GM18868 (cell line): Measurements from ENCODE around the gene HADH.
"Not testable (repeated sequence)": the region's sequence is repeated elsewhere in the genome, so short reads cannot be mapped to it uniquely, and the experiment has no call there.

ENCODE experiments used
- ATAC-seq: cut with Tn5 transposase; IDR thresholded peaks from one replicate; pipeline ENCODE4 v1.9.1; 2021; ENCODE audit warnings: mild to moderate bottlenecking, moderate library complexity; ENCODE audit not compliant: unreplicated experiment

HADH gene

GRCh38 chr4:107989537-107990386 lies at the start of gene HADH:
HADH (plus strand) TSS chr4:107989889; CDS start chr4:107989933, 44 bp downstream.
- peak; percentile 94 for ATAC-seq

GRCh38 chr4:107945809-107946208 lies 43.9 kb upstream of the HADH start:
- no peak for ATAC-seq

DNA sequence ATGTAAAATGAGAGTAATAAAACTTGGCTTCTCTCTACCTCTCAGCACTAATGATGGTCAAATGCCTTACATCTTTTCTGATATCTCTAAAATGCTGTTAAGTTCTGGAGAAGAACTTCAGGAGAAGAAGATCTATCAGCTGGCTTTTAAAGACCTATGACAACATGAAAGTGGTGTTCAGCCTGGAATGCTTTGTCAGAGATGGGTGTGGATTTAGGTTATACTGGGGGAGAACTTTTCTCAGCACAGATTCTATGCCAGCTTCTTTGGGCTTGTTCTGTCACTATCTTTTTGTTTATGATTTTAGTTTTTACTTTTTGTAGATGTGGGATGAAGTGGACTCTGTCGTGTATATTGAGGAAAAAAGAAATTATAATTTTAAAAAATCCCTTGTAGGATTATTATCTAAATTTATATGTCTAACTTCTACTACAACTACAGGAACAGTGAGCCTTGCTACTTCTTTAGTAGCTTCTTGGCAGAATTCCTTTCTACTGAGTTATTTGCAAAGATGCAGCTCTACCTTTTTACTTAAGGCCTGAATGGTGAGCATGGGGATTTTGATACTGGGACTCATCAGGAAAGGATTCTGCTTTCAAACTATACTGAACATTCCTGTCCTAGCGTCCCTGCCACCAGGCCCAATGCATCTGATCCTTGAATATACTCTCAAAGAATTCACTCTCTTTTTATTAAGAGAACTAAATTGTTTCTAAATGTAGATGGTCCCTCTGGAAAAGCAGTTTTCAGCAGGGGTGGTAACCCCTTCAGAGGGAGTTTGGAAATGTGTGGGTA lies 38.7 kb upstream of the HADH start:
- no peak for ATAC-seq

DNA sequence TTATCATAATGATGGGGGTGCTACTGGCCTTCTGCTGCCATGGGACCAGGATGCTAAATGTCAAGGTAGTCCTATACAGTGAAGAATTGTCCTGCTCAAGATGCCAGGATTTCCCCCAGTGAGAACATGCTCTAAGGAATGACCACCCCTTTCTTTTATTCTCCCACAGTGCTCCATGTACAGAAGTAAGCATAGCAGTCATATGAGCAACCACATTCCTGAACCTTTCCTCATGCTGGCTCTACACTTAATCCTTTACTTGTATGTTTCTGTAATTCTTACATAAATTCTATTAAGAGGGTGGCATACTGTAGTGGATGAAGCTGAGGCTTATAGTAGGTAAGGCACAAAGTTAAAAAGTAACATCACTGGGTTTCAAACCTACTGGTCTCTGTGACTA lies 38.1 kb upstream of the HADH start:
- ATAC-seq = no peak

DNA sequence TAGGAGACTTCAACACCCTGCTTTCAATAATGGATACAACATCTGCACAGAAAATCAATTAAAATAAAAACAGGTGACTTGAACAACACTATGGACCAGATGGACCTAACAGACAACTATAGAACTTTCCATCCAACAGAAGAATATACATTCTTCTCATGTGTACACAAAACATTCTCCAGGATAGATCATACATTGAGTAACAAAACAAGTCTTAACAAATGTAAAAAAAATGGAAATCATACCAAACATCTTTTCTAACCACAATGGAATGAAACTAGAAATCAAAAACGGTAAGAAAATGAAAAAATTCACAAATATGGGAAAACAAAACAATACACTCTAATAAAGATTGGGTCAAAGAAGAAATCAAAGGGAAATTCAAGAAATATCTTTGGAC lies 33.7 kb upstream of the HADH start:
- no peak for ATAC-seq

DNA sequence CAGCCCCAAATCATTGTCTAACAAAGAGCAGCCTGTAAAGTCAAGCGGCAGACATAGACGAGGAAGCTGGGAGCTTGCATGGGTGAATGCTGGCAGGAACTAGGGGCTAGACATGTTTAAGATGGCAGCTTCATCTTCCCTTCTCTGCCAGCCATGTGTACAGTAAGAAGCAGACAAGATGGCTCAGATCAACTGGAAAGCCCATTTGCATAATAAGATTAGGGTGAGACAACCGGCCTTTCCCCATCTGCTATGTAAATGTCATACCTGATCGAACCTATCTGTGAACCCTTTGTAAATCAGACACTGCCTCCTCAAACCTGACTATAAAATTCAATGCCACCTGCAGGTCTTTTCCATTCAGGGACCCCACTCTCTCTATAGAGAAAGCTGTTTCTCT lies 22.8 kb upstream of the HADH start:
- no peak for ATAC-seq

- not testable (repeated sequence) for ATAC-seq
These were observed 22.2 kb upstream of the HADH start for GRCh38 chr4:107967519-107967918.

DNA sequence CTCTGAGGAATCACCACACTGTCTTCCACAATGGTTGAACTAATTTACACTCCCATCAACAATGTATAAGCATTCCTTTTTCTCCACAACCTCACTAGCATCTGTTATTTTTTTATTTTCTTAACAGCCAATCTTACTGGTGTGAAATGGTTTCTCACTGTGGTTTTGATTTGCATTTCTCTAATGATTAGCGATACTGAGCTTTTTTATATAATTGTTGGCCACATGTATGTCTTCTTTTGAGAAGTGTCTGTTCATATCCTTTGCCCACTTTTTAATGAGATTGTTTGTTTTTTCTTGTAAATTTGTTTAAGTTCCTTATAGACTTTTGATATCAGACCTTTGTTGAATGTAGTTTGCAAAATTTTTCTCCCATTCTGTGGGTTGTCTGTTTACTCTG lies 21.8 kb upstream of the HADH start:
- ATAC-seq = not testable (repeated sequence)

DNA sequence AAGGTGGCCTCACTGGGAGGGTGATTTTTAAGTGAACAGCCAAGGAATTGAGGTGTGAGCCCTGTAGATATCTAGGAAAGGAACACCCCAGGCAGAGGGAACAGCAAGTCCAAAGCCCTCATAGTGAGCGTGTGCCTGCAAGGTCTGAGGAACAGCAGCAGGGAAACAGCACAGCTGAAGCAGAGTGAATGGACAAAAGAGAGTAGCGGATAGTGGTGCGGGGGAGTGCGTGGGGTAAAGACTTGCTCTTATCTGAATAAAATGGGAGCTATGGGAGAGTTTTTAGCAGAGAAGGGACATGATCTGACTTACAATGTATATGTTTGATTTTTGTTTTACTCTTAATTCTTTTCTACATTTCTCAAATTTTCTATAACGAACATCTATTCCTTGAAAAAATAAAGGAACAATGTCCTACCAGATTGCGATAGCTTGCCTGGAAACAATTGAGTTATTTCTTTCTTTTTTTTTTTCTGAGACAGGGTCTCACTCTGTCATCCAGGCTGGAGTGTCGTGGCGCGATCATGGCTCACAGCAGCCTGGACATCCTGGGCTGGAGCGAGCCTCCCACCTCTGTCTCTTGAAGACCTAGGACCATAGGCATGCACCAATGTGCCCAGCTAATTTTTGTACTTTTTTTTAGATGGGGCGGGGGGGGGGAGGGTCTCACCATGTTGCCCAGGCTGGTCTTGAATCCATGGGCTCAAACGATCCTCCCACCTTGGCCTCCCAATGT lies 19.5 kb upstream of the HADH start:
- ATAC-seq = no peak

- no peak for ATAC-seq
These were observed 17.1 kb upstream of the HADH start for GRCh38 chr4:107972605-107973004.

- ATAC-seq = no peak
These were observed 15.2 kb upstream of the HADH start for GRCh38 chr4:107974523-107974922.

DNA sequence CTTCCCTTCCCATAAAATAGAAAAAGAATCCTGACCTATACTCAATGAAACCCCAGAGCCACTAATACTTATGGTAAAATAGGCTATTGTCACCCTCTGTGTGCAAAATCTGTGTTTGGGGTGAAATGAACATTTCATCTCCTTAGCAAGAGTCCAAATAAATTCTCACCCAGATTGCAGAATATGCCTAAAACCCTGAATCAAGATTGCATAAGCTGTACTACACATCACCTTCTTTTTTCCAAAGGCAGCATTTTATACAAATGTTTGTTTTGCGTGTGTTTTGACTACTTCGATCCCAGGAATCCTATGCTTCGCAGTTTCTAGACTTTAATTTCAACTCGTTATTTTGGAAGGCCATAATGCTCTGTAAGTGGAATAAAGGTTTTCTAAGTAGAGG lies 12.2 kb upstream of the HADH start:
- ATAC-seq = no peak

DNA sequence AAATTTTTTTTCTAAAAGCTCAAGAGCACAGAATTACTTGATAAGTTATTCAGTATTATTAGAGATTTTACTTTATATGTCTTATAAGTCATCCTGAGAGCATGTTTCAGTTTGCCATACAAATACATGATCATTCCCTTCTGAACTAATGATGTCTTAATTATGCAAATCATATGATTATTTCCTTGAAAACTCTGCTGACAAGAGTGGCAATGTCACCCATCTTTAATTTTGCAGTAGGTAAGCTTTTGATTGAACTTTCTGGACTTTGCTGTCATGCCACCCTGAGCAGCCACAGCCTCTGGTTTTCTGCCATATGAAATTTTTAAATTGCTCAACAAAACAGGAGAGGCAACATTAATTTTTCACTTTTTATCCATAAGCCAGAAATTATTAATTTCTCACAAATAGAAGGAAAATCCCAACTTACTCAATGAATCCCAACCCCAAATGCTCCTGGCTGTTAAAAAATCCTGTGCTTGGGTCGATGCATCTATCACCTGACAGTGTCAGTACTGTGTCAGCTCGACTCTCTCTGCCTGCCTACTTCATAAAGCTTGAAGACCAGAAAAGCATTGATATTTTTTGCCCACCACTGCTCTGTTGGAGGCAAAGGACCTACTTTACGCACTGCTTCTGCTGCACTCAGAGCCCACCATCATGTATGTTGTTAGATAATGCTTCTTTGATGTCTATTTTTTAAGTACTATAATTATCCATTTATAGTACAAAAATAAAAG lies 11.6 kb upstream of the HADH start:
- ATAC-seq = no peak

GRCh38 chr4:107978716-107979451 lies 10.8 kb upstream of the HADH start:
- no peak for ATAC-seq

GRCh38 chr4:107987916-107988762 lies 1.6 kb upstream of the HADH start:
- ATAC-seq = no peak

DNA sequence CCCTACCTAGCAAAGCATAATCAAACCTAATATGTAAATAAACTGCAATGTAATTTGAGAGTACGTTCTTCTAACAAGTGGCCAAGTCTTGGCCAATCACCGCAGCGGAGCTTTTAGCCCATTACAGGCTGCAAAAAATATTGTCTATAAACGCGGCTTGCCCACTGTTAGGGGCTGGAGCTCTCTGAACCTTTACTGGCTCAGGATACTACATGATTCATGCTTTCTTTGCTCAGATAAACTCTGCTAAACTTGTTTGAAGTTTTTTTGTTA lies 990 bp upstream of the HADH start:
- no peak for ATAC-seq

DNA sequence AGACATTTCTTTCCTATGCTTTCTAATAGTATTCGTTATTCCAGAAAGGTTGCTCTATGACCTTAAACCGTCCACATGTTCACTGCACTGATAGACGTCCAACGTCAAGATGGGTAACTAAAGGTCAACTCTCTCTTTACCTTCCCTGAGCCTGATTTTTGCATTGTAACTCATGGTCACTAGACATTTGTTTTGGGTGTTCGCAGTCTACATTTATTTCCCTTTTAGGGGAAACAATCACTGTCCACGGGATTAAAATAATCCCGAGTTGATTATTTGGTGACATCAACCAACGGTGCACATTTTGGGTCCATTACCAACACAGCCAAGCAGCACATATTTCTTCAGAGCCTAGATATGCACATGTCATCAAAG lies 540 bp upstream of the HADH start:
- ATAC-seq = no peak

DNA sequence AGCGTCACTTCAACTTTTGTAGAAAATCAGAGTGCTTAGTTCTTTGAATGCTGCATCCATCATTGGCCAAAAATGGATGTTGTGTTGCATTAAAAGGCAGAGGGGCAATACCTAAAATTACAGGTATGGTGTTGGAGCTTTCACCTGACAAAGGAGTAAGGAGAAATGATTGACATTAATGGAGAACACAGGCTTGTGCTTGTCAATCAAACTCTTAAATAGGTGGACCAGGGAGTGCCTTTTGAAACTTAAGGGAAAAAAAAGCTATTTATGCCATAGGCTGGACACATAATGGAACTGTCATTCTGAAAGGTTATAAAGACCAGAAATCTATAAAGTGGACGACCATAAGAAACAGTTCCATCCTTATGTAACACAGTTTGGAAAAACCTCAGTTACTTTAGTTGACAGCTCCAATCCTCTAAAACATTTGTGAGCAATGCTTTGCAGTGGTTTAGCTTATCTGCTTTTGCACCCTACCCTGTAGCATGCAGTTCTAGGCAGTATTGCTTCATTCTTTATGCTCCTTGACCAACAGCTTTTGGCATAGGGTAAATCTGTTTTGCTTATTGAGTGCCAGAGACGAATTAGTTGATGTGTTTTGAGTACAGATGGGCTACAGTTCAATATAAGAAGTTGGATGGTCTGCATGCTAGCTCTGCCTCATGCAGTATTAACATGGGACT lies 2.4 kb downstream of the HADH start:
- no peak for ATAC-seq

DNA sequence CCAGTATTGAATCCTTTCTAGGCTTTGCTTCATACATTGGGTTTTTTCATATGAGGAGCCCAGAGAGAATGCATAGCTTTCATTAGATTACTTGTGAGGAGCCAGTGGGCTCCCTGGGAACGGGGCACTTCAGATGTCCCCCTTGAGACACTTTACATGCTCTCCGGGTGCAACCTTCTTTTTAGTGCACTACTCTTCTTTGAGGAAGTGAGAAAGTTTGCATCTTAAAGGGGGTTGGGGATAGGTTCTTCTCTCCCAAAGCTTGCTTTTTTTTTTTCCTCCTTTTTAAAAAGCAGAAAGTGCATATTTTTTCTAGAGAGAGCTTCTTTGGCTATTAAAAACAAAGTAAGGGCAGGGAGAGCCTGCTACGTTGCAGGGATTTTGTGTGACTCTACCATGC lies 4.3 kb downstream of the HADH start:
- peak; percentile 46 for ATAC-seq
